ENCODE data around the gene KCNG4. TPM values are rescaled to one million over a fixed set of nuclear protein-coding genes. Genes with fewer than 3 reads are reported as not detected.

KCNG4 gene
- total and polyA plus RNA-seq, 2 of the 8 experiments (the other 6 are each of a cell fraction or from before 2014, with no cell fraction given), result not detected

DNA sequence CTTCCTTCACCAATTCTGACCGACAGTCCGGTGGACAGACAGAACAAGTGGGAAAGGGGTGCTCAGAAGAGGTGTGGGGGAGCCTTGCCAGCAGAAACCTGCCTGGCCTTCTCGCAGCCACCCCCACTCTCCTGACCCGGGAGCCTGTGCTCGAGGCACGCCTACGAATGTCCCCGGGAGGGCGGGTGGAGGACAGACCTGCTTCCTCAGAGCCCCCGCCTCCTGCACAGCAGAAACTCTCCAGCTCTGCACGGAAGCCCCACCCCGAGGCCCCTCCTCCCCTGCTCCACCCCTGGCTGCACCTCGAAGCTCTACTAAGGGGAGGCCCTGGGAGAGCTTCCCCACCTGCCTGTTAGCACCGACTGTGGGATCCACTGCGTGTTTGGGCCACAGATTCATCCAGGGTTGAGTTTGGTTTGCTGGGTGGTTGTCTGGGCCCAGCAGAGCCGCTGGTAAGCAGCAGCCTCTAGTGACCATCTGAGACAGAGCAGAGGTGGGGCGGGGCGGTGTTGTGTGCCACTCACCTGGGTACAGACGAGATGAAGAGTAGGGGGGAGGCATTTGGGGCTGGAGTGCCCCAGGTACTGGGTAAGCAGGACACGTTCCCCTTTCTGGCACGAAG is 59.2 kb downstream of the KCNG4 start:
- no peak for TF ChIP-seq BCL11A (IDR thresholded peaks at IDR 0.05; ENCODE audit: low read depth in 2 of 2, low read length in 2 of 2)
- TF ChIP-seq, protein P1, sequence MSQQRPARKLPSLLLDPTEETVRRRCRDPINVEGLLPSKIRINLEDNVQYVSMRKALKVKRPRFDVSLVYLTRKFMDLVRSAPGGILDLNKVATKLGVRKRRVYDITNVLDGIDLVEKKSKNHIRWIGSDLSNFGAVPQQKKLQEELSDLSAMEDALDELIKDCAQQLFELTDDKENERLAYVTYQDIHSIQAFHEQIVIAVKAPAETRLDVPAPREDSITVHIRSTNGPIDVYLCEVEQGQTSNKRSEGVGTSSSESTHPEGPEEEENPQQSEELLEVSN (IDR thresholded peaks at IDR 0.05), result no peak
- H2AK5ac ChIP-seq (ENCODE audit: low read depth, low read length), result no peak overlapping the region
- no peak overlapping the region for H3K56ac ChIP-seq (replicated peaks; ENCODE audit: insufficient read length, low read depth, low read length)
- CTCF ChIA-PET (ENCODE audit: partially characterized antibody), result interaction anchor here (0.8 to 8.9 kb wide), 2 partner anchors 45 to 93 kb away, joined by 3 to 93 read pairs; no protein-coding TSS in a partner anchor
- POLR2A ChIA-PET (ENCODE audit: partially characterized antibody), result interaction anchor here (5.9 kb wide), 1 partner anchor 13 kb away, joined by 35 read pairs; no protein-coding TSS in a partner anchor
- peaks cover 6 to 48% (median 35%) of the 10 kb centered on the region in 4 experiments for H3K36me3 ChIP-seq (ENCODE audit: control insufficient read depth in 2 of 4, insufficient read depth in 4 of 4, low read length in 3 of 4)
- H2BK15ac ChIP-seq (ENCODE audit: low read length), result no peak overlapping the region
- no peak overlapping the region for H3K14ac ChIP-seq (ENCODE audit: insufficient read length)
- H3K18ac ChIP-seq (ENCODE audit: extremely low read depth, low read length), result no peak overlapping the region
- H2BK5ac ChIP-seq (ENCODE audit: low read depth, low read length), result no peak overlapping the region
- H2AFZ ChIP-seq (ENCODE audit: low read length), result no peak overlapping the region
- H3K4me2 ChIP-seq (ENCODE audit: insufficient read depth in 1 of 2, low read depth in 2 of 2, low read length in 2 of 2), result no peak overlapping the region
- H4K20me1 ChIP-seq (replicated peaks in 1 of 2; ENCODE audit: control insufficient read depth in 1 of 2, insufficient read depth in 2 of 2, low read length in 2 of 2), result peaks cover 8 to 14% of the 10 kb centered on the region in 2 experiments
- peaks cover 0 to 20% of the 10 kb centered on the region in 2 experiments; a peak in 2 of 4 replicates for H3K79me2 ChIP-seq (ENCODE audit: control insufficient read depth in 1 of 2, insufficient read depth in 2 of 2, low read length in 2 of 2)
- DNase-seq (ENCODE audit: low read depth in 1 of 2, low spot score in 2 of 2), result no peak
- no peak overlapping the region for H4K91ac ChIP-seq (replicated peaks; ENCODE audit: insufficient read length, low read length)
- no peak overlapping the region for H2BK120ac ChIP-seq (replicated peaks; ENCODE audit: low read depth, low read length)
- H3K4me3 ChIP-seq (ENCODE audit: extremely low read depth in 1 of 4, insufficient read depth in 2 of 4, low read depth in 3 of 4, low read length in 4 of 4), result no peak overlapping the region
- H3K9me3 ChIP-seq (ENCODE audit: insufficient read depth in 2 of 2, low read depth in 1 of 2, low read length in 1 of 2), result no peaks in the 10 kb centered on the region
- no peak overlapping the region for H4K5ac ChIP-seq (ENCODE audit: insufficient read length, low read depth, low read length)
- no peak overlapping the region for H3K4ac ChIP-seq (replicated peaks; ENCODE audit: insufficient read length, low read depth, low read length)
- WGBS, 2 experiments (ENCODE audit: extremely low coverage in 1 of 2, insufficient coverage in 1 of 2, insufficient read length in 1 of 2, insufficient replicate concordance in 2 of 2, low coverage in 1 of 2, low lambda C conversion rate in 2 of 2, missing lambda C conversion rate in 1 of 2), result 87% methylated on average over 15 of the region's 21 CpGs; no CpG with 5 or more reads in 1 of the 2 experiments
- peaks cover 12% of the 10 kb centered on the region for H3K79me1 ChIP-seq (ENCODE audit: low read depth, low read length)
- no peak overlapping the region for H3K23ac ChIP-seq (ENCODE audit: insufficient read length)
- no peak overlapping the region for H3K27ac ChIP-seq (ENCODE audit: low read depth, low read length)
- H4K8ac ChIP-seq (ENCODE audit: extremely low read depth, insufficient read depth, low read length), result no peak overlapping the region
- no peak overlapping the region for H3K9ac ChIP-seq (replicated peaks in 1 of 4; ENCODE audit: extremely low read depth in 1 of 4, low read depth in 3 of 4, low read length in 3 of 4)
- FAIRE-seq, result no peak
- peaks cover 0 to 2% (median 0%) of the 10 kb centered on the region in 4 experiments; a peak in 2 of 7 replicates for H3K4me1 ChIP-seq (replicated peaks in 1 of 4; ENCODE audit: control insufficient read depth in 3 of 4, insufficient read depth in 4 of 4, low read length in 3 of 4)
- H2BK20ac ChIP-seq (ENCODE audit: low read length), result no peak overlapping the region
- no peak overlapping the region for H2BK12ac ChIP-seq (ENCODE audit: low read depth, low read length)
- no peaks in the 10 kb centered on the region for H3K23me2 ChIP-seq (ENCODE audit: low read depth, low read length)
- no peaks in the 10 kb centered on the region for H3K27me3 ChIP-seq (replicated peaks in 1 of 4; ENCODE audit: control insufficient read depth in 3 of 4, extremely low read depth in 1 of 4, insufficient read depth in 3 of 4, low read length in 3 of 4)

All from H1 (cell line).